ENCODE measurements around the gene DOK1. TPM values are rescaled to one million over a fixed set of nuclear protein-coding genes. Genes with fewer than 3 reads are reported as not detected.
"Not testable (repeated sequence)": the region's sequence is repeated elsewhere in the genome, so short reads cannot be mapped to it uniquely, and the experiment has no call there.

The DOK1 gene
- total RNA-seq, 1 experiment from 2014 or later = 3.4 TPM

- intact Hi-C loops (cut with micrococcal nuclease) = no loop called here
- ChIA-PET CTCF (interaction anchor here (1.1 to 1.3 kb wide), 2 partner anchors 13 to 17 kb away, joined by 3 read pairs; no protein-coding TSS in a partner anchor), POLR2A (interaction anchor here (0.6 to 2.9 kb wide), 3 partner anchors 8 to 128 kb away, joined by 3 to 8 read pairs (median 3); no protein-coding TSS in a partner anchor)
- no peaks in the 10 kb centered on the region for H3K9me3 Mint-ChIP-seq (ENCODE audit: unreplicated experiment)
- no peak for DNase-seq (ENCODE audit: unreplicated experiment)
- peaks cover 38% of the 10 kb centered on the region for H3K4me1 Mint-ChIP-seq (ENCODE audit: insufficient read depth, unreplicated experiment)
- H3K36me3 Mint-ChIP-seq (ENCODE audit: insufficient read depth, unreplicated experiment) = no peaks in the 10 kb centered on the region
- BruUV-seq (replicated peaks) = no TSS peak
- H3K4me3 Mint-ChIP-seq (ENCODE audit: unreplicated experiment) = no peak overlapping the region
- TF ChIP-seq, protein P1, sequence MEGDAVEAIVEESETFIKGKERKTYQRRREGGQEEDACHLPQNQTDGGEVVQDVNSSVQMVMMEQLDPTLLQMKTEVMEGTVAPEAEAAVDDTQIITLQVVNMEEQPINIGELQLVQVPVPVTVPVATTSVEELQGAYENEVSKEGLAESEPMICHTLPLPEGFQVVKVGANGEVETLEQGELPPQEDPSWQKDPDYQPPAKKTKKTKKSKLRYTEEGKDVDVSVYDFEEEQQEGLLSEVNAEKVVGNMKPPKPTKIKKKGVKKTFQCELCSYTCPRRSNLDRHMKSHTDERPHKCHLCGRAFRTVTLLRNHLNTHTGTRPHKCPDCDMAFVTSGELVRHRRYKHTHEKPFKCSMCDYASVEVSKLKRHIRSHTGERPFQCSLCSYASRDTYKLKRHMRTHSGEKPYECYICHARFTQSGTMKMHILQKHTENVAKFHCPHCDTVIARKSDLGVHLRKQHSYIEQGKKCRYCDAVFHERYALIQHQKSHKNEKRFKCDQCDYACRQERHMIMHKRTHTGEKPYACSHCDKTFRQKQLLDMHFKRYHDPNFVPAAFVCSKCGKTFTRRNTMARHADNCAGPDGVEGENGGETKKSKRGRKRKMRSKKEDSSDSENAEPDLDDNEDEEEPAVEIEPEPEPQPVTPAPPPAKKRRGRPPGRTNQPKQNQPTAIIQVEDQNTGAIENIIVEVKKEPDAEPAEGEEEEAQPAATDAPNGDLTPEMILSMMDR (IDR thresholded peaks at IDR 0.05; ENCODE audit: unreplicated experiment) = no peak
- no peaks in the 10 kb centered on the region for H3K27me3 Mint-ChIP-seq (ENCODE audit: insufficient read depth, unreplicated experiment)
- H3K27ac Mint-ChIP-seq (ENCODE audit: low read depth, unreplicated experiment) = no peak overlapping the region
Measured at GRCh38 chr2:74559912-74560311, 5.4 kb downstream of the DOK1 start.

DNA sequence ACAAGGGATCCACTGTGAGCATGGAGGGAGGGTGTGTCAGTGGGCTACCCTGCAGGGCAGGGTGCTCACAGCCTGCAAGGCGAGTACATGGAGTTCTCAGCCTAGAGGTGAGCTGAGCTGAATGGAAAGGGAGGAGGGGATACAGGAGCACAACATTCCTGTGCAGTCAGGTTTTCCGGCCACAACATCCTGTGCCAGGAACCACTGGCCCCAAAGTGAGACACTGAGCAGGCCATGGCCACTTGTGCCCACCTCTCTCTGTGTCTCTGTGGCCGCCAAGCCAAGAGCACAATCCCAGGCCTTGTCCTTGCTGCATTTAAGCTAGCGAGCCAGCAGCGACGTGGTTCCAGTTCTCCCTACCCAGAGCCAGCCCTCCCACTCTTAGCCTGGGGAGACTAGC is 6.1 kb downstream of the DOK1 start:
- CTCF ChIA-PET = interaction anchor here (1.1 to 1.3 kb wide), 2 partner anchors 14 to 16 kb away, joined by 3 read pairs; no protein-coding TSS in a partner anchor
- Mint-ChIP-seq H3K36me3 (ENCODE audit: insufficient read depth, unreplicated experiment) (no peaks in the 10 kb centered on the region), H3K27ac (ENCODE audit: low read depth, unreplicated experiment) (peak overlapping the region; percentile 50), H3K4me3 (ENCODE audit: unreplicated experiment) (no peak overlapping the region), H3K4me1 (ENCODE audit: insufficient read depth, unreplicated experiment) (peaks cover 39% of the 10 kb centered on the region), H3K9me3 (ENCODE audit: unreplicated experiment) (no peaks in the 10 kb centered on the region), H3K27me3 (ENCODE audit: insufficient read depth, unreplicated experiment) (no peaks in the 10 kb centered on the region)
- no TSS peak for BruUV-seq (replicated peaks)
- intact Hi-C loops (cut with micrococcal nuclease) = no loop called here
- DNase-seq (ENCODE audit: unreplicated experiment) = no peak
- TF ChIP-seq, protein P1 (IDR thresholded peaks at IDR 0.05; ENCODE audit: unreplicated experiment) = no peak
- POLR2A ChIA-PET = no interaction called here

- DNase-seq (ENCODE audit: unreplicated experiment); H3K36me3 Mint-ChIP-seq (ENCODE audit: insufficient read depth, unreplicated experiment); intact Hi-C loops (cut with micrococcal nuclease); H3K9me3 Mint-ChIP-seq (ENCODE audit: unreplicated experiment); POLR2A ChIA-PET; H3K27me3 Mint-ChIP-seq (ENCODE audit: insufficient read depth, unreplicated experiment); H3K27ac Mint-ChIP-seq (ENCODE audit: low read depth, unreplicated experiment); BruUV-seq (replicated peaks); H3K4me3 Mint-ChIP-seq (ENCODE audit: unreplicated experiment): not testable (repeated sequence)
- CTCF ChIA-PET = interaction anchor here (1.1 to 1.3 kb wide), 2 partner anchors 15 to 16 kb away, joined by 3 read pairs; no protein-coding TSS in a partner anchor
- H3K4me1 Mint-ChIP-seq (ENCODE audit: insufficient read depth, unreplicated experiment) = peaks cover 43% of the 10 kb centered on the region
Measured at GRCh38 chr2:74561022-74561421, 6.5 kb downstream of the DOK1 start.

GRCh38 chr2:74562126-74562775 is 7.7 kb downstream of the DOK1 start:
- H3K27ac Mint-ChIP-seq (ENCODE audit: low read depth, unreplicated experiment) = no peak overlapping the region
- BruUV-seq (replicated peaks) = no TSS peak
- DNase-seq (ENCODE audit: unreplicated experiment) = no peak
- no peaks in the 10 kb centered on the region for H3K36me3 Mint-ChIP-seq (ENCODE audit: insufficient read depth, unreplicated experiment)
- H3K4me3 Mint-ChIP-seq (ENCODE audit: unreplicated experiment) = no peak overlapping the region
- intact Hi-C loops (cut with micrococcal nuclease) = no loop called here
- no peaks in the 10 kb centered on the region for H3K9me3 Mint-ChIP-seq (ENCODE audit: unreplicated experiment)
- no peaks in the 10 kb centered on the region for H3K27me3 Mint-ChIP-seq (ENCODE audit: insufficient read depth, unreplicated experiment)
- ChIA-PET POLR2A (no interaction called here), CTCF (no interaction called here)
- TF ChIP-seq, protein P1 (IDR thresholded peaks at IDR 0.05; ENCODE audit: unreplicated experiment) = no peak
- H3K4me1 Mint-ChIP-seq (ENCODE audit: insufficient read depth, unreplicated experiment) = peaks cover 52% of the 10 kb centered on the region
